ENCODE data around the gene TMBIM1. TPM values are rescaled to one million over a fixed set of nuclear protein-coding genes. Genes with fewer than 3 reads are reported as not detected.

Gene TMBIM1
- total RNA-seq, 3 donors from 2014 or later: 201 to 464 (median 319) TPM

DNA sequence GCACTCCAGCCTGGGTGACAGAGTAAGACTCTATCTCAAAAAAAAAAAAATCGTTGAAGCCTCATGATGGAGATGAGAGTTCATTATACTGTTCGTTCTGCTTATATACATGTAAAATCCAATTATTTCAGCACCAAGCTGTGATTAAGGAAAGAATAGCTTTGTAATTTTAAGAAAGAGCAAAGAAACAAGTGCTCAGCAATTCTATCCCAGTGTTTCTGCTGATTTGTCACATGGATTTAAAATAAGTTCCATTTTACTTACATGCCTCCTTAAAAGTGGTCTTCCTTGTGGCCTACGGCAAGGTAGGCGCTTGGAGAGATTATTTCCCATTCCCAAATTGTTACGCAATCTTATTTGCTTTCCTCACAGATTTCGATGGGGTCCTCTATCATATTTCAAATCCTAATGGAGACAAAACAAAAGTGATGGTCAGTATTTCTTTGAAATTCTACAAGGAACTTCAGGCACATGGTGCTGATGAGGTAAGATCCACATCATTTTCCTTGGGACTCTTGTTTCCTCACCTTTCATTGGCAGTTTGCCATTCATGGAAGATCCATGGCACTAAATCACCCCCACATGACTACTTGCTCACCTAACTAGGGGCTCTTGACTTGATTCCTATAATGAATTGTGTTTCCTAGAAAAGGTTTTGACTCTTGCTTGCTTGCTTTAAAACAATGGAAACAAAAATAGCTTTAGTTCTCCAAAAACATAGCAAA, 63.8 kb downstream of the TMBIM1 start:
- intact Hi-C loops (cut with DNase I, micrococcal nuclease): no loop called here
- DNase-seq: no peak
- Histone ChIP-seq H3K36me3 (ENCODE audit: low read depth) (no peaks in the 10 kb centered on the region), H3K9me3 (no peaks in the 10 kb centered on the region), H3K4me3 (no peak overlapping the region), H3K4me1 (ENCODE audit: low read depth) (peaks cover 39% of the 10 kb centered on the region)
- TF ChIP-seq, protein P1, sequence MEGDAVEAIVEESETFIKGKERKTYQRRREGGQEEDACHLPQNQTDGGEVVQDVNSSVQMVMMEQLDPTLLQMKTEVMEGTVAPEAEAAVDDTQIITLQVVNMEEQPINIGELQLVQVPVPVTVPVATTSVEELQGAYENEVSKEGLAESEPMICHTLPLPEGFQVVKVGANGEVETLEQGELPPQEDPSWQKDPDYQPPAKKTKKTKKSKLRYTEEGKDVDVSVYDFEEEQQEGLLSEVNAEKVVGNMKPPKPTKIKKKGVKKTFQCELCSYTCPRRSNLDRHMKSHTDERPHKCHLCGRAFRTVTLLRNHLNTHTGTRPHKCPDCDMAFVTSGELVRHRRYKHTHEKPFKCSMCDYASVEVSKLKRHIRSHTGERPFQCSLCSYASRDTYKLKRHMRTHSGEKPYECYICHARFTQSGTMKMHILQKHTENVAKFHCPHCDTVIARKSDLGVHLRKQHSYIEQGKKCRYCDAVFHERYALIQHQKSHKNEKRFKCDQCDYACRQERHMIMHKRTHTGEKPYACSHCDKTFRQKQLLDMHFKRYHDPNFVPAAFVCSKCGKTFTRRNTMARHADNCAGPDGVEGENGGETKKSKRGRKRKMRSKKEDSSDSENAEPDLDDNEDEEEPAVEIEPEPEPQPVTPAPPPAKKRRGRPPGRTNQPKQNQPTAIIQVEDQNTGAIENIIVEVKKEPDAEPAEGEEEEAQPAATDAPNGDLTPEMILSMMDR (IDR thresholded peaks at IDR 0.05): no peak
- ATAC-seq: no peak

DNA sequence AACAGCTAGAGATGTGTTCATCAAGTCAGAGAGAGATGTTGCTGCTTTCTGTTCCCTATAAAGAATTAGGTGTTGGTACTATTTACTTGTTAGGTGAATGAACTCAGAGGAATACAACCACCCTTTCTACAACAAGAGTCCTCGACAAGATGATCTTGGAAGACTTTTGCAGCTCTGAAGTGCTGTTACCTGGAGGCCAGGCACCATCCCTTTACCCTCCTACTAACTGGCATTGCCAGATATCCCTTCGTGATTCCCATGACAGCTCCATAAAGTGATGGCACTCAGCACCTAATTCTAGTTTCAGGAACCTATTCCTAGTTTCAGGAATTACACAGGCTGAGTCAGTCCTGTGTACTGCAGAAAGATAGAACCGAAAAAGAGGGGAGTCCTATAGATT, 65.4 kb downstream of the TMBIM1 start:
- no peak overlapping the region for H3K4me3 ChIP-seq
- DNase-seq (no peak), ATAC-seq (no peak)
- H3K4me1 ChIP-seq (ENCODE audit: low read depth): peaks cover 51% of the 10 kb centered on the region
- intact Hi-C loops (cut with DNase I, micrococcal nuclease): no loop called here
- H3K9me3 ChIP-seq: no peaks in the 10 kb centered on the region
- TF ChIP-seq, protein P1 (IDR thresholded peaks at IDR 0.05): no peak
- no peaks in the 10 kb centered on the region for H3K36me3 ChIP-seq (ENCODE audit: low read depth)

Small RNAs within 50 kb of the gene (microRNA-seq; reads per million reads assigned to microRNA genes)
- gene MIR6513 (3.3 reads per million, percentile 15 among the genes with 10 or more reads in this experiment), gene MIR6810 (not detected)

Other genes with a start within 250 kb of the TMBIM1 start
- not detected for gene RUFY4, start 223.2 kb downstream of the TMBIM1 start, total RNA-seq
- gene CXCR2, start 166.5 kb downstream of the TMBIM1 start, total RNA-seq: 1 to 10 TPM in 1 of 3 donors, under 1 TPM in 1, not detected in 1; 0.35 to 1.1 TPM
- gene CXCR1, start 125.5 kb downstream of the TMBIM1 start, total RNA-seq: under 1 TPM in 2 of 3 donors, not detected in 1; 0.13 to 0.27 TPM
- gene ARPC2, start 75.3 kb downstream of the TMBIM1 start, total RNA-seq: 100 to 1,000 TPM; 262 to 322 (median 313) TPM
- gene GPBAR1, start 31.5 kb downstream of the TMBIM1 start, total RNA-seq: 1 to 10 TPM in 2 of 3 donors, under 1 TPM in 1; 0.64 to 3.7 (median 3.3) TPM
- 10 to 100 TPM; 80.2 to 97.0 (median 94.1) TPM for gene AAMP, start 22.4 kb downstream of the TMBIM1 start, total RNA-seq
- 100 to 1,000 TPM in 1 of 3 donors, 10 to 100 TPM in 2; 77.1 to 101 (median 92.1) TPM for gene PNKD, start 22.0 kb downstream of the TMBIM1 start, total RNA-seq
- not detected for gene CATIP, start 64.4 kb upstream of the TMBIM1 start, total RNA-seq
- 1 to 10 TPM; 1.2 to 7.8 (median 5.3) TPM for gene SLC11A1, start 89.8 kb upstream of the TMBIM1 start, total RNA-seq
- gene CTDSP1, start 107.4 kb upstream of the TMBIM1 start, total RNA-seq: 100 to 1,000 TPM; 142 to 221 (median 165) TPM
- gene VIL1, start 126.6 kb upstream of the TMBIM1 start, total RNA-seq: 100 to 1,000 TPM; 194 to 550 (median 341) TPM

Measured in mucosa of descending colon (tissue), 3 donors.